Bronchial epithelial cell (primary cell): Measurements from ENCODE around the gene PARVA. TPM values are rescaled to one million over a fixed set of nuclear protein-coding genes. Genes with fewer than 3 reads are reported as not detected.

Experiments used
- DNase-seq: peaks from one replicate; pipeline ENCODE4 v3.0.0-alpha.2; 2010; ENCODE audit warnings: low read depth
- FAIRE-seq: peaks from 2 replicates; lab custom pipeline; 2011; peaks lifted over from hg19 to GRCh38; lab: Jason Lieb, UNC
- H3K27me3 ChIP-seq: 2 replicates; pipeline ENCODE4 v1.5.1; 2011; ENCODE audit warnings: low read length; ENCODE audit not compliant: control insufficient read depth, insufficient read depth
- H3K36me3 ChIP-seq: 2 replicates; pipeline ENCODE4 v1.5.1; 2011; ENCODE audit warnings: low read length; ENCODE audit not compliant: control insufficient read depth, insufficient read depth
- H3K4me3 ChIP-seq: 2 replicates; pipeline ENCODE4 v1.5.1; 2011; ENCODE audit warnings: mild to moderate bottlenecking, low read depth, low read length, control low read depth
- CTCF ChIP-seq: IDR thresholded peaks from 2 replicates; pipeline ENCODE4 v1.5.1; 2011; ENCODE audit warnings: mild to moderate bottlenecking, moderate library complexity, low read length, control low read depth, inconsistent platforms; ENCODE audit not compliant: insufficient read depth, severe bottlenecking
- total RNA-seq: library from RNA; depleted of rRNA; stranded (reverse); fragments of >200 nt; gene quantifications from 2 replicates; pipeline ENCODE4 v1.2.1, GENCODE V29; 2014

Gene PARVA
- total RNA-seq, 1 donor from 2014 or later: 7.6 TPM

- DNase-seq: no peak
- TF ChIP-seq CTCF: no peak
- H3K36me3 ChIP-seq: no peaks in the 10 kb centered on the region
- no peaks in the 10 kb centered on the region for H3K27me3 ChIP-seq
- FAIRE-seq: no peak
- H3K4me3 ChIP-seq: no peak overlapping the region
These were observed 44.0 kb downstream of the PARVA start for GRCh38 chr11:12421386-12421785.

GRCh38 chr11:12426176-12426575 is 48.8 kb downstream of the PARVA start:
- no peak for TF ChIP-seq CTCF
- no peak for DNase-seq
- no peak for FAIRE-seq
- Histone ChIP-seq H3K36me3 (no peaks in the 10 kb centered on the region), H3K4me3 (no peak overlapping the region), H3K27me3 (no peaks in the 10 kb centered on the region)

GRCh38 chr11:12429155-12429554 is 51.8 kb downstream of the PARVA start:
- no peak for TF ChIP-seq CTCF
- H3K4me3 ChIP-seq: no peak overlapping the region
- no peaks in the 10 kb centered on the region for H3K27me3 ChIP-seq
- DNase-seq: no peak
- FAIRE-seq: no peak
- H3K36me3 ChIP-seq: no peaks in the 10 kb centered on the region

- FAIRE-seq (no peak), DNase-seq (peak; percentile 87)
- H3K36me3 ChIP-seq: no peaks in the 10 kb centered on the region
- no peaks in the 10 kb centered on the region for H3K27me3 ChIP-seq
- H3K4me3 ChIP-seq: no peak overlapping the region
- no peak for TF ChIP-seq CTCF
These were observed 53.0 kb downstream of the PARVA start for GRCh38 chr11:12430351-12430750.

GRCh38 chr11:12430954-12431595 is 53.7 kb downstream of the PARVA start:
- FAIRE-seq (peak; percentile 79), DNase-seq (peak; percentile 92)
- Histone ChIP-seq H3K4me3 (no peak overlapping the region), H3K27me3 (no peaks in the 10 kb centered on the region), H3K36me3 (no peaks in the 10 kb centered on the region)
- no peak for TF ChIP-seq CTCF

GRCh38 chr11:12432507-12432906 is 55.1 kb downstream of the PARVA start:
- no peaks in the 10 kb centered on the region for H3K27me3 ChIP-seq
- DNase-seq: no peak
- H3K36me3 ChIP-seq: peaks cover under 1% of the 10 kb centered on the region
- no peak overlapping the region for H3K4me3 ChIP-seq
- no peak for FAIRE-seq
- no peak for TF ChIP-seq CTCF
